OCI-LY1 (cell line): ENCODE data around the gene MRTFB.

Experiments used
- H2AFZ ChIP-seq: fragments of 200-600 bp; sonication (generic), shearing (Covaris generic); 2 replicates; pipeline ENCODE4 v1.6.0; 2014; ENCODE audit warnings: antibody characterized with exemption, mild to moderate bottlenecking, low read length
- H3F3A ChIP-seq: fragments of 200-600 bp; sonication (generic), shearing (Covaris generic); 2 replicates; pipeline ENCODE4 v1.6.0; 2014; ENCODE audit warnings: mild to moderate bottlenecking, antibody characterized with exemption, low read length, moderate library complexity; ENCODE audit not compliant: insufficient read depth
- H3K27ac ChIP-seq: fragments of 200-600 bp; sonication (generic); 2 replicates; pipeline ENCODE4 v1.5.1; 2014; ENCODE audit warnings: low read length, mixed run types, mild to moderate bottlenecking, low read depth; ENCODE audit not compliant: poor library complexity, severe bottlenecking
- H3K27me3 ChIP-seq: fragments of 200-600 bp; sonication (generic); 2 replicates; pipeline ENCODE4 v1.6.0; 2014; ENCODE audit warnings: antibody characterized with exemption, mild to moderate bottlenecking, low read length, moderate library complexity; ENCODE audit not compliant: insufficient read depth
- H3K36me3 ChIP-seq: fragments of 200-600 bp; sonication (generic); 2 replicates; pipeline ENCODE4 v1.6.1; 2014; ENCODE audit warnings: mild to moderate bottlenecking, antibody characterized with exemption, low read length, moderate library complexity, mixed read lengths; ENCODE audit not compliant: insufficient read depth
- H3K4me1 ChIP-seq: fragments of 200-600 bp; sonication (generic); 2 replicates; pipeline ENCODE4 v1.5.1; 2014; ENCODE audit warnings: mild to moderate bottlenecking, low read length, moderate library complexity; ENCODE audit not compliant: insufficient read depth, severe bottlenecking
- H3K4me2 ChIP-seq: fragments of 200-600 bp; sonication (generic), shearing (Covaris generic); 2 replicates; pipeline ENCODE4 v1.6.1; 2014; ENCODE audit warnings: low read length
- H3K4me3 ChIP-seq: fragments of 200-600 bp; sonication (generic); 2 replicates; pipeline ENCODE4 v1.5.1; 2014; ENCODE audit warnings: low read length, low read depth, mild to moderate bottlenecking, mixed read lengths; ENCODE audit not compliant: poor library complexity, severe bottlenecking
- H3K79me2 ChIP-seq: fragments of 200-600 bp; shearing (Covaris generic); 2 replicates; pipeline ENCODE4 v1.6.1; 2016; ENCODE audit warnings: mixed run types, low read length, mixed read lengths; ENCODE audit not compliant: insufficient read depth
- H3K9ac ChIP-seq: fragments of 200-600 bp; sonication (generic), shearing (Covaris generic); 2 replicates; pipeline ENCODE4 v1.6.1; 2014; ENCODE audit warnings: mild to moderate bottlenecking, low read length, mixed read lengths
- H3K9me2 ChIP-seq: fragments of 200-600 bp; sonication (generic), shearing (Covaris generic); 2 replicates; pipeline ENCODE4 v1.6.1; 2014; ENCODE audit warnings: low read depth, mild to moderate bottlenecking, low read length, mixed read lengths
- H3K9me3 ChIP-seq: fragments of 200-600 bp; shearing (Covaris generic); 2 replicates; pipeline ENCODE4 v1.6.1; 2014; ENCODE audit warnings: low read length, mixed read lengths
- H4K20me1 ChIP-seq: fragments of 200-600 bp; sonication (generic), shearing (Covaris generic); 2 replicates; pipeline ENCODE4 v1.6.0; 2016; ENCODE audit warnings: mild to moderate bottlenecking, low read length; ENCODE audit not compliant: insufficient read depth
- CTCF ChIP-seq: fragments of 200-600 bp; sonication (generic), shearing (Covaris generic); IDR thresholded peaks from 2 replicates; pipeline ENCODE4 v1.5.1; 2017; ENCODE audit warnings: mild to moderate bottlenecking, antibody characterized with exemption, low read length, moderate library complexity, mixed read lengths
- EZH2 ChIP-seq: fragments of 200-600 bp; sonication (generic), shearing (Covaris generic); IDR thresholded peaks from 2 replicates; pipeline ENCODE4 v1.8.0; 2017; ENCODE audit warnings: borderline replicate concordance, mixed run types, mild to moderate bottlenecking, antibody characterized with exemption, low read length, moderate library complexity, mixed read lengths

MRTFB gene

GRCh38 chr16:14086477-14086876 is 15.4 kb downstream of the MRTFB start:
- no peaks in the 10 kb centered on the region for H3K27me3 ChIP-seq
- H3K9ac ChIP-seq: no peak overlapping the region
- H4K20me1 ChIP-seq: no peaks in the 10 kb centered on the region
- TF ChIP-seq EZH2: no peak
- TF ChIP-seq CTCF: no peak
- no peaks in the 10 kb centered on the region for H3K9me3 ChIP-seq
- H2AFZ ChIP-seq: no peak overlapping the region
- peaks cover 10% of the 10 kb centered on the region; the same call in 1 of the 2 replicates for H3K79me2 ChIP-seq
- no peak overlapping the region for H3K4me3 ChIP-seq
- H3F3A ChIP-seq: no peaks in the 10 kb centered on the region
- H3K36me3 ChIP-seq: peaks cover 31% of the 10 kb centered on the region
- no peak overlapping the region for H3K4me2 ChIP-seq
- H3K9me2 ChIP-seq: no peaks in the 10 kb centered on the region
- no peak overlapping the region for H3K27ac ChIP-seq
- no peaks in the 10 kb centered on the region for H3K4me1 ChIP-seq

GRCh38 chr16:14087181-14087580 is 16.1 kb downstream of the MRTFB start:
- H3K4me1 ChIP-seq: no peaks in the 10 kb centered on the region
- no peak overlapping the region for H3K4me2 ChIP-seq
- no peak overlapping the region for H3K27ac ChIP-seq
- H4K20me1 ChIP-seq: no peaks in the 10 kb centered on the region
- no peak overlapping the region for H3K9ac ChIP-seq
- H3K4me3 ChIP-seq: no peak overlapping the region
- no peak overlapping the region for H2AFZ ChIP-seq
- H3K9me3 ChIP-seq: no peaks in the 10 kb centered on the region
- peaks cover 10% of the 10 kb centered on the region; the same call in 1 of the 2 replicates for H3K79me2 ChIP-seq
- H3F3A ChIP-seq: no peaks in the 10 kb centered on the region
- H3K36me3 ChIP-seq: peaks cover 24% of the 10 kb centered on the region
- no peaks in the 10 kb centered on the region for H3K27me3 ChIP-seq
- TF ChIP-seq CTCF (no peak), EZH2 (no peak)
- H3K9me2 ChIP-seq: no peaks in the 10 kb centered on the region

GRCh38 chr16:14087590-14088154 is 16.6 kb downstream of the MRTFB start:
- H3K79me2 ChIP-seq: peaks cover 10% of the 10 kb centered on the region; the same call in 1 of the 2 replicates
- H3K36me3 ChIP-seq: peaks cover 24% of the 10 kb centered on the region
- H3K27me3 ChIP-seq: no peaks in the 10 kb centered on the region
- no peak overlapping the region for H3K9ac ChIP-seq
- no peaks in the 10 kb centered on the region for H3F3A ChIP-seq
- TF ChIP-seq EZH2: no peak
- TF ChIP-seq CTCF: no peak
- H3K4me2 ChIP-seq: no peak overlapping the region
- no peaks in the 10 kb centered on the region for H3K9me2 ChIP-seq
- no peak overlapping the region for H2AFZ ChIP-seq
- no peaks in the 10 kb centered on the region for H4K20me1 ChIP-seq
- no peaks in the 10 kb centered on the region for H3K9me3 ChIP-seq
- no peaks in the 10 kb centered on the region for H3K4me1 ChIP-seq
- H3K4me3 ChIP-seq: no peak overlapping the region
- no peak overlapping the region for H3K27ac ChIP-seq
